Epithelial cell of esophagus (primary cell): ENCODE results near the gene OTOP1.

Source experiments
- DNase-seq: peaks from one replicate; pipeline ENCODE4 v3.0.0; 2010; ENCODE audit warnings: low read depth
- H3K4me3 ChIP-seq: 2 replicates; pipeline ENCODE4 v1.5.1; 2011; ENCODE audit warnings: mild to moderate bottlenecking, low read length, control low read depth
- CTCF ChIP-seq: IDR thresholded peaks from 2 replicates; pipeline ENCODE4 v1.5.1; 2011; ENCODE audit warnings: low read depth, mild to moderate bottlenecking, low read length, control low read depth, inconsistent platforms; ENCODE audit not compliant: insufficient read depth; ENCODE audit errors: missing control alignments

The OTOP1 gene

GRCh38 chr4:4226606-4227438, at the start of gene OTOP1:
Gene OTOP1 (minus strand): TSS chr4:4226929. CDS start chr4:4226864, 65 bp downstream.
- H3K4me3 ChIP-seq = no peak within 1 kb of the TSS
- DNase-seq = no peak
- no peak for TF ChIP-seq CTCF

DNA sequence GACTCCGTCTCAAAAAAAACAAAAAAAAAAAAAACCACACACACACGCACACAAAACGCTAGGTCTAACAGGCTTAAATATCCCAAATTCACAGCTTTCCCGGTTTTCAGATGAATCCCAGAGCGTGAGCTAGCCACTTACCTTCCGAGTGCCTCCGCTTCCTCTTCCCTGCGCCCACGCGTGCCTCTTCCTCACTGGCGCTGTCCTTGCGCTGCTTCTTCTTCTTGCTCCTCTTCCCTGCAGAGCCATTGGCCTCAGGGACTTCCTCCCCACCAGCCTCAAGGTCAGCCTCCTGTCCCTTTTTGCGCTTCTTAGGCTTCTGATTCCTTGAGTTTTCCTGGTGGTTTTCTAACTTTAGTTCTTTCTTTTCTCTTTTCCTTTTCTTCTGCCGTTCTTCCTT, 47.5 kb upstream of the OTOP1 start:
- TF ChIP-seq CTCF = no peak
- DNase-seq = no peak
- H3K4me3 ChIP-seq = no peak overlapping the region

- no peak for TF ChIP-seq CTCF
Measured at GRCh38 chr4:4271912-4272311, 45.2 kb upstream of the OTOP1 start.

DNA sequence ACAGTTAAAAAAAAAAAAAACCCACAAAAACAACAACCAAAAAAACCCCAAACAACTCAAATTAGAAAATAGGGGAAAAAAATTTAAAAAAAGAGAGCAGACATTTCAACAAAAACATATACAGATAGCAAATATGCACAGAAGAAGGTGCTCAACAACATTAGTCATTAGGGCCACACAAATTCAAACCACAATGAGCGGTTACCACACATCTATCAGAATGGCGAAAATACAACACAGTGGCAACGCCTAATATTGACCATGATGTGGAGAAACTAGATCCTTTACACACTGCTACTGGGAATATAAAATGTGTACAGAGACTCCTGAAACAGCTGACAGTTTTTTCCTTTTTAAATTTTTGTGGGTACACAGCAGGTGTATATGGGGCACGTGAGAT, 43.8 kb upstream of the OTOP1 start:
- TF ChIP-seq CTCF = no peak
- no peak overlapping the region for H3K4me3 ChIP-seq
- DNase-seq = peak; percentile 73

More at GRCh38 chr4:4271912-4272311, 45.2 kb upstream of the OTOP1 start:
- DNase-seq = no peak
- no peak overlapping the region for H3K4me3 ChIP-seq

- no peak for TF ChIP-seq CTCF
- H3K4me3 ChIP-seq = no peak overlapping the region
- DNase-seq = peak; percentile 86
Measured at GRCh38 chr4:4269856-4270255, 43.1 kb upstream of the OTOP1 start.

GRCh38 chr4:4269331-4269731, 42.6 kb upstream of the OTOP1 start:
- no peak for DNase-seq
- no peak for TF ChIP-seq CTCF
- H3K4me3 ChIP-seq = no peak overlapping the region

- TF ChIP-seq CTCF = no peak
- H3K4me3 ChIP-seq = no peak overlapping the region
- no peak for DNase-seq
Measured at GRCh38 chr4:4268776-4269175, 42.0 kb upstream of the OTOP1 start.
